ENCODE measurements around the gene RAB40AL. TPM values are rescaled to one million over a fixed set of nuclear protein-coding genes. Genes with fewer than 3 reads are reported as not detected.
"Not testable (repeated sequence)": the region's sequence is repeated elsewhere in the genome, so short reads cannot be mapped to it uniquely, and the experiment has no call there.

The RAB40AL gene
- 1 to 10 TPM in 1 of 2 donors, under 1 TPM in 1; 0.86 to 1.9 TPM for total RNA-seq
- long read RNA-seq, donor 1: 0 reads
- long read RNA-seq, donor 2: 0 reads

DNA sequence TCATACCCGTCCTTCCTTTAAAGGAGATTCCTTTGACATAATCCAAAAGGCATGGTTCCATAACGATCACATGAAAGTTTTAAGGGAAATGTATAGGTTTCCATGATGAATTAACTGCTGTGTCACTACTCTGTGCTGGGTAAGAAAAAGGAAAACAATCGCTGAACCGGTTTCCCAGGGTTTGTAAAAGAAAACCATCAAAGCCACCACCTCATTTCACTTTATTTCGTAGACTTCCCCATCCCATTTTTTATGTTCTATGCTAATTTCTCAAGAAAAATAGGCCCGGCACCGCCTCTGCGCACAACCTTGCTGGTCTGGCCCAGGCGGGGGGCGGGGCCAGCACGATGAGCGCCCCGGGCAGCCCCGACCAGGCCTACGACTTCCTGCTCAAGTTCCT is at the start of gene RAB40AL:
RAB40AL (plus strand) TSS at position 301 of the 400 bp plus-strand sequence; CDS start at position 348, 47 bp downstream.
- intact Hi-C loops (cut with DNase I); DNase-seq (ENCODE audit: low spot score): not testable (repeated sequence)

GRCh38 chrX:102887687-102888086 is 49.4 kb upstream of the RAB40AL start:
- DNase-seq (ENCODE audit: low spot score): no peak
- intact Hi-C loops (cut with DNase I): no loop called here

- intact Hi-C loops (cut with DNase I): no loop called here
- no peak for DNase-seq (ENCODE audit: low spot score)
Observed at GRCh38 chrX:102892103-102892502, 45.0 kb upstream of the RAB40AL start.

GRCh38 chrX:102899940-102900916 is 36.8 kb upstream of the RAB40AL start:
- intact Hi-C loops (cut with DNase I): loop anchor here in 1 of 2 donors (10.0 kb wide), 1 partner anchor 285 kb away; no protein-coding TSS in a partner anchor
- DNase-seq (ENCODE audit: low spot score): no peak

- intact Hi-C loops (cut with DNase I): loop anchor here in 1 of 2 donors (10.0 kb wide), 1 partner anchor 288 kb away; no protein-coding TSS in a partner anchor
- DNase-seq (ENCODE audit: low spot score): no peak
Observed at GRCh38 chrX:102902355-102902754, 34.7 kb upstream of the RAB40AL start.

GRCh38 chrX:102930990-102931756 is 5.9 kb upstream of the RAB40AL start:
- DNase-seq (ENCODE audit: low spot score): no peak
- intact Hi-C loops (cut with DNase I): no loop called here

GRCh38 chrX:102934624-102935023 is 2.4 kb upstream of the RAB40AL start:
- DNase-seq (ENCODE audit: low spot score): no peak

DNA sequence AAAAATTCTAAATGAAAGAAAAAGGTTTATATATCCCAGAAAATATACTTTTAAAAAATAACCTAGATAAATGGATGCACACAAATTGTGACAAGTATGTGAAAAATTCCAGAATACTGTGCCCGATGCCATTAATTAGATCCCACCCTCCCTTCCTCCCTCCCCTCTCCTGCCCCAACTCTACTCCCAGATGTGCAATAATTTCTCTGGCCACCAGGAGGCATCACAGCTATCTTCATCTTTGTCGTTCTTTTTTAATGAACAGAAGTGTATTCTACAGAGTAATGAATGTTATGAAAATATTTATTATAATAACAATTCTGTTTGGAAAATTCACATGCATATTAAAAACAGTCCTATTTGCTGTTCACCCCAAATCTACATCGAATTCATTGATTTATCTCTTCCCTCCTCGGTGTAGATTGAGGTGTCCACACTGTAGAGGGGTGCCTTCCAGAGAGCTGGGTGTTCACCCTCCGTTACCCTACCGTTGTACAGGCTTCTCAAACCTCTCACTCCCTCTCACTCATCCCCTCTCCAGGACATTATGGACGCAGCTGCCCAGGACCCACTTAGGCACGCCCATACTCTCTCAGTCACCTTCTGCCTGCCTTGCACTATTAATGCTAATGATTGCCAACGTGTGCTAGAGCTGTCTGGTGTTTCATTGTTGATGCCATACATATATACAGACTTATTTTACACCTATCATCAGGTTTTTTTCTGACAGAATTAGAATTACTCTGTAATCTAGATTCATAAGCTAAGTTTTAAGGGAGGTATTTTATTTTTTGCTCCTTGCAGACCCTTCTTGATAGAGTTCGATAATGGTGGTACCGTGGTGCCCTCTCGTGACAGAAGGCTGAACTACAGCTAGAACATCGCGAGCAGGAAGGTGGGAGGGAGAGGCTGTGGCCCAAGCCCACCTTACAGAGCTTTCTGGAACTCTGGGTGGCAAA is 14.1 kb downstream of the RAB40AL start:
- no peak for DNase-seq (ENCODE audit: low spot score)
- intact Hi-C loops (cut with DNase I): loop anchor here in 1 of 2 donors (10.0 kb wide), 1 partner anchor 224 kb away; no protein-coding TSS in a partner anchor

More at GRCh38 chrX:102934624-102935023, 2.4 kb upstream of the RAB40AL start:
- intact Hi-C loops (cut with DNase I): no loop called here

DNA sequence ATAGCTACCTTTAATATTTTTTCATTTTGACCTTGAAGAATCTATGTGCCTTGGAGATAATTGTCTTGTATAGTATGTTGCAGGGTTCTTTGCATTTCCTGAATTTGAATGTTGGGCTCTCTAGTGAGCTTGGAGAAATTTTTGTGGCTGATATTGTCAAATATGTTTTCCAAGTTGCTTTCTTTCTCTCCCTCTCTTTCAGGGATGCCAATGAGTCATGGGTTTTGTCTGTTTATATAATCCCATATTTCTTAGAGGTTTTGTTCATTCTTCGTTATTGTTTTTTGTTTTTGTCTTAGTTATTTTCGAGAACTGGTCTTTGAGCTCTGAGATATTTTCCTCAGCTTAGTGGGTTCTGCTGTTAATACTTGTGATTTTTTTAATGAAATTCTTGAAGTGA is 20.7 kb downstream of the RAB40AL start:
- intact Hi-C loops (cut with DNase I): loop anchor here in 1 of 2 donors (10.0 kb wide), 1 partner anchor 217 kb away; no protein-coding TSS in a partner anchor
- DNase-seq (ENCODE audit: low spot score): no peak

- DNase-seq (ENCODE audit: low spot score): no peak
- intact Hi-C loops (cut with DNase I): loop anchor here in 1 of 2 donors (10.0 kb wide), 1 partner anchor 216 kb away; no protein-coding TSS in a partner anchor
Observed at GRCh38 chrX:102958794-102959193, 21.7 kb downstream of the RAB40AL start.

GRCh38 chrX:102959471-102959870 is 22.4 kb downstream of the RAB40AL start:
- intact Hi-C loops (cut with DNase I): loop anchor here in 1 of 2 donors (10.0 kb wide), 1 partner anchor 215 kb away; no protein-coding TSS in a partner anchor

DNA sequence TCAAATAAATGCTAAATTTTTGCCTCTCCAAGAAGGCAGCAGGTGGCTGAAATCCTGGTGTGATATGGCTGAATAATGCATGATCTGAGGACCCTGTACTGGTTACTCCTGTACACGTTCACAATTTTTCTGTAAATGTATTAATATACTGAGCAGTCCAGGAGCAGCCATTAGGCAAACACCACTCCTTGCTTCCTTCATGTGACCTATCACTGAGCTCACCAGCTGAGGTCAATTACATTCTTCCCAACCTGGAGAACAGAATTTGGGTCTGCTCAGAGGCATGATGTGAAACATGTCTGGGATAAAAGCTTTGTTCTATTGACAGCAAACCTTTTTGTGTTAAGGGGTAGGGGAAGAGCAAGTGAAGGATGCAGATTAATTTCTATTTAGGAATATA is 26.9 kb downstream of the RAB40AL start:
- DNase-seq (ENCODE audit: low spot score): no peak
- intact Hi-C loops (cut with DNase I): no loop called here

More at GRCh38 chrX:102959471-102959870, 22.4 kb downstream of the RAB40AL start:
- no peak for DNase-seq (ENCODE audit: low spot score)

DNA sequence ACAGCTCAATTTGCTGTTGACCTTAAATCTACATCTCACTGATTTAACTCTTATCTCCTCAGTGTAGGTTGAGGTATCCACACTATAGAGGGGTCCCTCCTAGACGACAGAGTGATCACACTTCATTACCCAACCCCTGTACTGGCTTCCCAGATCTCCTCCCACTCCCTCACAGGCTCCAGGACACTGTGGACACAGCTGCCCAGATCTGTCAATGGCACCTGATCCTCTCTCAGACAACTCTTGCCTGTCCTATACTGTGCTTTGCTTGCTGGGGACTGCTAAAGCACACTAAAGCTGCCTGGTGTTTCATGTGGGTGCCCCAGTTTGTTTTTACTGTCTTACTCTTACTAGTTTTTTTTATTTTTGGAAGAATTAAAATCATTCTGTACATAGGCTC is 27.9 kb downstream of the RAB40AL start:
- intact Hi-C loops (cut with DNase I): no loop called here
- DNase-seq (ENCODE audit: low spot score): no peak

GRCh38 chrX:102966701-102967100 is 29.6 kb downstream of the RAB40AL start:
- DNase-seq (ENCODE audit: low spot score): no peak
- intact Hi-C loops (cut with DNase I): no loop called here

DNA sequence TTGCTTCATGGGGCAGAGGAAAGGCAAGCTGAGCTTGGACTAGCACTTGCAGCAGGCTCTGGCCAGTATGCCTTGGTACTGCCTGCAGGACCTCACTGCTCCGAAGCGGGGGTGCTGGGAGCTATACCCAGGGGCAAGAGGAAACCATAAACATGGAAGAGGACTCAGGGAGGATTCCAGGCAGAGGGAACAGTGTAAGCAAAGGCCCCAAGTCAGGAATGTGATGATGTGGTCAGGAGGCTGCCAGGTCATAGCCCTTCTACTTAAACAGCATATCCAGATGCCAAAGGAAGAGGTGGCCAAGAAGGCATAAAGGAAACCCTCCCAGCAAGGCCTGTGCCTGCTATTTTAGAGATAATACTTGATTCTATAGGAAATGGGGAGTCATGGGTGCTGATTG is 31.1 kb downstream of the RAB40AL start:
- no peak for DNase-seq (ENCODE audit: low spot score)
- intact Hi-C loops (cut with DNase I): no loop called here

DNA sequence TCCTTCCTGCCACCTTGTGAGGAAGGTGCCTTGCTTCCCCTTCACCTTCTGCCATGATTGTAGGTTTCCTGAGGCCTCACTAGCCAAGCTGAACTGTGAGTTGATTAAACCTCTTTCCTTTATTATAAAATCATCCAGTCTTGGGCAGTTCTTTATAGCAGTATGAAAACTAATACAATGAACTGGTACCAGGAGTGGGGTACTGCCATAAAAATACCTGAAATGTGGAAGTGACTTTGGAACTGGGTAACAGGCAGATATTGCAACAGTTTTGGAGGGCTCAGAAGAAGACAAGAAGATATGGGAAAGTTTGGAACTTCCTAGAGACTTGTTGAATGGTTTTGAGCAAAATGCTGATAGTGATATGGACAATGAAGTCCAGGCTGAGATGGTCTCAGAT is 34.5 kb downstream of the RAB40AL start:
- DNase-seq (ENCODE audit: low spot score); intact Hi-C loops (cut with DNase I): not testable (repeated sequence)

DNA sequence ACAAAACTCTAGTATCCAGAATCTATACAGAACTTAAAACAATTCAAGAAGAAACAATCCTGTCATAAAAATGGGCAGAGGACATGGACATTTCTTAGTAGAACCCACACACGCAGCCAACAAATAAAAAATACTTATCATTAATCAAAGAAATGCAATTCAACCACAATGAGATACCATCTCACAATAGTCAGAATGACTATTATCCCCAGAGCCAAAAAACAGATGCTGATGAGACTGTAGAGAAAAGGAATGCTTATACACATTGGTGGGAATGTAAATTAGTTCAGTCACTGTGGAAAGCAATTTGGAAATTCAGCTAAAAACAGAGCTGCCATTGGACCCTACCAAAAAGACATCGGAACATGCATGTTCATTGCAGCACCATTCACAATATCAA is 37.9 kb downstream of the RAB40AL start:
- intact Hi-C loops (cut with DNase I): no loop called here
- DNase-seq (ENCODE audit: low spot score): no peak

DNA sequence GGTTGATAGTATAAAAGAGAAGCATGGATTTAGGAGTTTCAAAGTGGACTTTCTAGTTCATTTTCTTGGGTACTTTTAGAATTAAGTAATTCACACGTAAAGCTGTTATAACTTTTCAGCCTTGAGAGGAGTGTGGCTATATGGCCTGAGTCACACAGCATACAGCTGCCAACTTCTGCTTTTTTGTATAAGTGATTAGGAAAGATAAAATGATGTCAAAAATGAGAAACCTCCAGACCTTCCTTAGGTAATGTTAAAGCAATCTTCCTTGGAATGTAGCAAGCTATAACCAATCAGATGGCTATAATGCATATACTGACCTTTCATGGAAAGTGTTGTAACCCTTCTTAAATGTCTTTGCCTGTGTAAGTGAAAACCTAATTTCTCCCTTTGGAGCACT is 39.2 kb downstream of the RAB40AL start:
- no peak for DNase-seq (ENCODE audit: low spot score)
- intact Hi-C loops (cut with DNase I): no loop called here
